Activated CD8-positive, alpha-beta memory T cell treated with anti-CD3 and anti-CD28 coated beads for 36 hours (primary cell): ENCODE data around the gene ZNF578. TPM values are rescaled to one million over a fixed set of nuclear protein-coding genes. Genes with fewer than 3 reads are reported as not detected.
"Not testable (repeated sequence)": the region's sequence is repeated elsewhere in the genome, so short reads cannot be mapped to it uniquely, and the experiment has no call there.

Experiments used
- CTCF ChIA-PET: fragments of 350-600 bp; sonication (Branson Sonifier 250); formaldehyde crosslinking; loops from one replicate; lab custom pipeline; 2021; ENCODE audit warnings: antibody characterized with exemption; lab: Charles Lee
- POLR2A ChIA-PET: fragments of 350-600 bp; sonication (Branson Sonifier 250); formaldehyde crosslinking; loops from one replicate; lab custom pipeline; 2021; ENCODE audit warnings: antibody characterized with exemption; lab: Charles Lee
- total RNA-seq, 2 experiments: library from RNA; stranded (reverse); gene quantifications; one replicate each; pipeline ENCODE4 v1.2.3, GENCODE V29; 2021

The ZNF578 gene
- total RNA-seq, 2 experiments from 2014 or later, result 0.48 to 0.73 TPM

- ChIA-PET POLR2A (interaction anchor here (0.6 kb wide), 1 partner anchor 140 kb away, joined by 4 read pairs; no protein-coding TSS in a partner anchor), CTCF (interaction anchor here (0.6 kb wide), 2 partner anchors 307 to 840 kb away, joined by 3 to 4 read pairs; no protein-coding TSS in a partner anchor)
These were observed 89.8 kb downstream of the ZNF578 start for GRCh38 chr19:52542984-52543664.

- ChIA-PET POLR2A (no interaction called here), CTCF (no interaction called here)
These were observed 101.0 kb downstream of the ZNF578 start for GRCh38 chr19:52554216-52554971.

- ChIA-PET CTCF (interaction anchor here (0.6 kb wide), 1 partner anchor 18 kb away, joined by 5 read pairs; no protein-coding TSS in a partner anchor), POLR2A (no interaction called here)
These were observed 104.1 kb downstream of the ZNF578 start for GRCh38 chr19:52557231-52557995.

GRCh38 chr19:52558732-52559445 lies 105.5 kb downstream of the ZNF578 start:
- CTCF ChIA-PET, POLR2A ChIA-PET: not testable (repeated sequence)

- POLR2A ChIA-PET, CTCF ChIA-PET: not testable (repeated sequence)
These were observed 108.3 kb downstream of the ZNF578 start for GRCh38 chr19:52561611-52562010.

Other genes with a start within 250 kb of the ZNF578 start
- gene ZNF766, start 184.0 kb upstream of the ZNF578 start, total RNA-seq, result 10 to 100 TPM; 18.5 to 21.8 TPM
- gene ZNF480, start 156.4 kb upstream of the ZNF578 start, total RNA-seq, result 1 to 10 TPM; 4.7 to 5.2 TPM
- gene ZNF610, start 117.3 kb upstream of the ZNF578 start, total RNA-seq, result 1 to 10 TPM in 1 of 2 experiments, under 1 TPM in 1; 0.82 to 1.2 TPM
- gene ZNF880, start 83.6 kb upstream of the ZNF578 start, total RNA-seq, result 10 to 100 TPM; 12.5 to 14.0 TPM
- gene ZNF528, start 55.7 kb upstream of the ZNF578 start, total RNA-seq, result 1 to 10 TPM; 7.4 TPM
- gene ZNF534, start 24.4 kb upstream of the ZNF578 start, total RNA-seq, result not detected
- gene ZNF808, start 74.1 kb downstream of the ZNF578 start, total RNA-seq, result 10 to 100 TPM; 24.9 to 27.5 TPM
- gene ZNF701, start 116.7 kb downstream of the ZNF578 start, total RNA-seq, result 10 to 100 TPM; 15.8 to 16.4 TPM
- 10 to 100 TPM; 25.3 to 25.9 TPM for gene ZNF83, start 184.8 kb downstream of the ZNF578 start, total RNA-seq